ENCODE results near the gene RACGAP1.

RACGAP1 gene

DNA sequence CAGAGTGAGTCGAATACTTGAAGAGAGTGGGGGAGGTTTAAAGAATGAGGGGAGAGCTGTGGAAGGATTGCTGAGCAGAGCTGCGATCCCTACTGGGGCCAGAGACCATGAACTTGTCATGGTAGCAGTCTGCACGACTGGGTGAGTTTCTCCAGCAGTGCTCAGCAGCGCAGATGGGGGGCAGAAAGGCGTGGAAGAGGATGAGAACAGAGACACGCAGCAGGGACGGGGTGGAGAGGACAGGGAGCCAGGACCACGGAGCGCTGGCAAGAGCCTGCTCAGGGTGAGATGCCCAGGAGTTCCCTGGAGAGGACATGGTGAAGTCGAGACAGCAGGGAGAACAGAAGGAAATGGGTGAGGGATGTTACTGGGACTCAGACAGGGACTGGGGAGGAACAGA lies 54.6 kb downstream of the RACGAP1 start:
- no peak for DNase-seq (ENCODE audit: low spot score)
- TF ChIP-seq, protein P1, sequence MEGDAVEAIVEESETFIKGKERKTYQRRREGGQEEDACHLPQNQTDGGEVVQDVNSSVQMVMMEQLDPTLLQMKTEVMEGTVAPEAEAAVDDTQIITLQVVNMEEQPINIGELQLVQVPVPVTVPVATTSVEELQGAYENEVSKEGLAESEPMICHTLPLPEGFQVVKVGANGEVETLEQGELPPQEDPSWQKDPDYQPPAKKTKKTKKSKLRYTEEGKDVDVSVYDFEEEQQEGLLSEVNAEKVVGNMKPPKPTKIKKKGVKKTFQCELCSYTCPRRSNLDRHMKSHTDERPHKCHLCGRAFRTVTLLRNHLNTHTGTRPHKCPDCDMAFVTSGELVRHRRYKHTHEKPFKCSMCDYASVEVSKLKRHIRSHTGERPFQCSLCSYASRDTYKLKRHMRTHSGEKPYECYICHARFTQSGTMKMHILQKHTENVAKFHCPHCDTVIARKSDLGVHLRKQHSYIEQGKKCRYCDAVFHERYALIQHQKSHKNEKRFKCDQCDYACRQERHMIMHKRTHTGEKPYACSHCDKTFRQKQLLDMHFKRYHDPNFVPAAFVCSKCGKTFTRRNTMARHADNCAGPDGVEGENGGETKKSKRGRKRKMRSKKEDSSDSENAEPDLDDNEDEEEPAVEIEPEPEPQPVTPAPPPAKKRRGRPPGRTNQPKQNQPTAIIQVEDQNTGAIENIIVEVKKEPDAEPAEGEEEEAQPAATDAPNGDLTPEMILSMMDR (IDR thresholded peaks at IDR 0.05): no peak
- Histone ChIP-seq H3K4me3 (no peak overlapping the region), H3K27ac (no peak overlapping the region)

DNA sequence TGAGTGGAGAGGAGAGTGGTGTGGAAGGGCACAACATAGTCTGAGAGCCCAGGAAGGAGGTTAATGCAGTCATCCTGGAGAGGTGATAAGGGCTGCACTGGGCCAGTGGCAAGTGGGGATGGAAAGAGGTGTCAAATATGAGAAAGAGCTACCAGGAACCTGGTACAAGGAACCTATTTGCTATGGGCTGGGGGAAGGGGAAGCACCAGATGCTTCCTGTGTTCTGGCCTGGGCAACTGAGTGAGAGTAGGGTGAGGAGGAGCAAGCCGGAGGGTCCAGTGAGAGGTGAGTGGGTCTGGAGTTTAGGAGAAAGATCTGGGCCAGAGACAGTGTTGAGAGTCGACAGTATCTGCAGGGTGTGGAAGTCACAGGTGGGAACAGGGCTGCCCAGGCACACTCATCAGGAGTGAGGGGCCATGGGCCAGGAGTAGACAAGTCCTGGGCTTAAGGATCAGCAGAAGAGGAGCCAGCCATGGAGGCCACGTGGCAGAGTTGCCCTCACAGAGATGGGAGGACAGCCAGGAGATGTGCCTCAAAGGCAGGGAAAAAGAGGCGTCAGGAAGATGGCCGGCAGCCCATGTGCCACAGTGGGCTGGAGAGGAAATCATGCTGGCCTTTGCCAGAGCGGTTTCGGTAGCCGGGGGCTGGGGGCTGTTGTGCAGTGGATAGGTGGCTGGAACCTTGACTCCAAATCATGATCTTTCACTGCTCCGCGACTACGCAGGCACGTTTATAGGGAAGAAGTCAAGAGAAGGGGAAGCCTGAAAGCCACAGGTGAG lies 55.5 kb downstream of the RACGAP1 start:
- Histone ChIP-seq H3K27ac (no peak overlapping the region), H3K4me3 (no peak overlapping the region)
- DNase-seq (ENCODE audit: low spot score): peak; percentile 61
- TF ChIP-seq, protein P1 (IDR thresholded peaks at IDR 0.05): no peak

DNA sequence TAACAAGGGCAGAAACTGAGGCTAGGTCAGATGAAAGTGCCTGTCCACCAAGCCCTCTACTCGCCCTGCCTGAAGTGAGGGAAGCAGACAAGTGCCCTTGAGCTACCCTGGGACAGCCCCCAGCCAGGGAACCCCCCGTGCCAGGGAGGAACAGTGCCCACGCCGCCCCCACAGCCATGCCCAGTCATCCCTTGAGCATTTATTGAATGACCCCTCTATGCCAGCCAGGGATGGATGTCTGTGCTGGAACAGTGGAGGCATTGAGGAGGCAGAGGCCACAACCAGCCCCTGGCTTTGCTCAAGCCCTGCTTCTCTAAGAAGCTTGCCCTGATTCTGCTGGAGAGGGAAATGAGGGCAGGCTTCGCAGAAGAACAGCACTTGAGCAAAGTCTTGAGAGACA lies 56.3 kb downstream of the RACGAP1 start:
- no peak overlapping the region for H3K27ac ChIP-seq
- TF ChIP-seq, protein P1 (IDR thresholded peaks at IDR 0.05): no peak
- DNase-seq (ENCODE audit: low spot score): peak; percentile 70
- H3K4me3 ChIP-seq: no peak overlapping the region

DNA sequence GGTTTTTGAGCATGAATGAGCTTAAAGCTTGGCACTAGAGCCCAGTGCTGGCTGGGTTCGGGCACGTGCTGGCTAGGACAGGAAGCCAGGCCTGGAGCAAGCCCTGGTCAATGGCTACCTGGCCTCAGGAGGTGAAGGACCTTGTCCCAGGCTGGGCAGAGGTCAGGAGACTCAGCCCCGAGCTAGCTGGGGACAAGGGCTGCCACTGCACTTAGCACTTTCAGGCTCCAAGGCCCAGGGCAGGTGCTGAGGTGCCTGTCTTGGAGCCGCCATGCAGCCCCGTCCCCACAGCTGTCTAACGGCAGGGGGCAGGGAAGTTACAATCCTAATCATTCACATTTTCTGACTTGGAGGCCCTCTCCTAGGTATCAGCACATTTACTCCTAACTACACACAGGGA lies 56.8 kb downstream of the RACGAP1 start:
- no peak overlapping the region for H3K27ac ChIP-seq
- no peak overlapping the region for H3K4me3 ChIP-seq
- TF ChIP-seq, protein P1 (IDR thresholded peaks at IDR 0.05): no peak
- no peak for DNase-seq (ENCODE audit: low spot score)

DNA sequence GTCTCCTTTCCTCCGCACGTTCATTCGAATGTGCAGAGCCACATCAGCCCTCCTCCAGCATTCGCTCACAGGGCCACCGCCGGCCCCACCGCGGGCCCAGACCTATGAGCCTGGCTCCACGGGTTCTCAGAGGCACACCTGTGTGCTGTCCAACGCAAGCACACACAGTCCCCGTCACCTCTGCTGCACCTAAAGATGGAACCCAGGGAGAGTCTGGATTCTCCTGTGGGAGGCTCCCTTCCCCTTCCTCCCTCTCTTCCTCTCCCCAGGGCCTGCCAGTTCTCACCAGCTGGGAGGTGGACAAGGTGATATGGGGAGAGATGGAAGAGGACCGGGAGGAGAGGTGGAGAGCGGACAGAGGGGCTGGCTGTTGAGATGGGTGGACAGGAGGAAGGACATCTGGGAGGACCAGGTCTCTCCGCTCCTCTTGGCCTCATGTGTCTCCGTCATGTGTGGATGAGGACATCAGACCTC lies 57.5 kb downstream of the RACGAP1 start:
- H3K4me3 ChIP-seq: peak overlapping the region; percentile 65
- DNase-seq (ENCODE audit: low spot score): no peak
- TF ChIP-seq, protein P1 (IDR thresholded peaks at IDR 0.05): no peak
- H3K27ac ChIP-seq: no peak overlapping the region

DNA sequence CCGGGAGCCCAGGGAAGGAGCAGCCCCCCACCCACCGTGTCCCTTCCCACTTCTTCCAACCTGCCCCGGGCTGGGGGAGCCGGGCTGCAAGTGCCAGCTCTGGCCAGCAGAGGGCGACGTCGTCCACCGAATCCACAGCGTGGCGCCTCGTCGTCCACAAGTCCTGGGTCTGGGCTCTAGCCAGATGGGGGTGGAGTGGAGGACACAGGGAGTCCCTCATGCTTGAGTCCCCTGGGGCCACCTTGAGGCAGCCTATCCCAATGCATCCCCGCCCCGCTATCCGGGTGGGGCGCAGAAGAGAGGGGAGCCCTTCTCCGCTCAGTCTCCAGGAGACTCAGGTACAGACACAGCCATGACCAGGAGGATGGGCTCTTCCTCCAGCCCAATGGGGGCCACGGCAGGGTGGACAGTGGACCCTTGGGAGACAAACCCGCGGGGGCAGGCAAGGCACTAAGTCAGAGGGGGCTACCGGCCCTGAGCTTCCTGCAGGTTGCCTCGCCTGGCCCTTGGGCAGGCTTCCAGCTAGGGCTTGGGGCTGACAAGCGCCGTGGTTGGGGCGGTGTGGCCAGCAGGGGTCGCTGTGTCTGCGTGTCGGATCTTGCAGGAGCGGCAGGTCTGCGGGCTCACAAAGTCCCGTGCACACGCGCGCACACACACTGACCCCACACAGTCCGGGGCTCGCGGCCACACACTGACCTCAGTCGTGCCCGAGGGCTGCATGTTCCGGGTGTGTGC lies 58.1 kb downstream of the RACGAP1 start:
- H3K27ac ChIP-seq: no peak overlapping the region
- TF ChIP-seq, protein P1 (IDR thresholded peaks at IDR 0.05): peak; percentile 73
- peak; percentile 85 for DNase-seq (ENCODE audit: low spot score)
- peak overlapping the region; percentile 65 for H3K4me3 ChIP-seq
